HCT116 (cell line): ENCODE measurements around the gene TAS2R60. TPM values are rescaled to one million over a fixed set of nuclear protein-coding genes. Genes with fewer than 3 reads are reported as not detected.

Experiments
- ATAC-seq: fragments of 200-7000 bp; cut with Tn5 transposase; 2 replicates; pipeline ENCODE4 v1.9.1; 2020; ENCODE audit warnings: mild to moderate bottlenecking, moderate library complexity
- BruUV-seq: library from RNA; stranded (reverse); fragments of 400-500 nt; replicated peaks from 2 replicates; lab custom pipeline; 2021; lab: Mats Ljungman, UMichigan
- CTCF ChIA-PET: fragments of 300-600 bp; sonication (Branson Sonifier 250); formaldehyde crosslinking; loops from one replicate; lab custom pipeline; 2021; ENCODE audit warnings: antibody characterized with exemption; lab: Charles Lee
- POLR2A ChIA-PET: fragments of 300-600, 350-600 bp; sonication (Branson Sonifier 250); formaldehyde crosslinking; loops from one replicate; lab custom pipeline; 2021; ENCODE audit warnings: antibody characterized with exemption; lab: Charles Lee
- RAD21 ChIA-PET, 2 experiments: fragments of 300-600 bp; sonication (Branson Sonifier 250); formaldehyde crosslinking; loops; one replicate each; lab custom pipeline; 2023; ENCODE audit warnings: low total read pairs in 2 of 2; ENCODE audit not compliant: uncharacterized antibody in 2 of 2, unreplicated experiment in 2 of 2, low non-redundant PET in 1 of 2; lab: Charles Lee
- DNase-seq: peaks from one replicate; pipeline ENCODE4 v3.0.0-alpha.2; 2010; ENCODE audit warnings: low read depth, low spot score
- H2AFZ ChIP-seq: fragments of 200-600 bp; shearing (Covaris generic), sonication (generic); 2 replicates; pipeline ENCODE4 v1.6.1; 2017; ENCODE audit warnings: low read depth, mixed run types, mixed read lengths, antibody characterized with exemption, low read length; ENCODE audit not compliant: poor library complexity, severe bottlenecking
- H3K27ac ChIP-seq: 2 replicates; pipeline ENCODE4 v1.5.1; 2012; ENCODE audit warnings: low read depth, low read length
- H3K27me3 ChIP-seq: fragments of 200-600 bp; sonication (generic); 2 replicates; pipeline ENCODE4 v1.6.1; 2016; ENCODE audit warnings: mixed run types, low read length, mixed read lengths; ENCODE audit not compliant: insufficient read depth
- H3K36me3 ChIP-seq, 2 experiments: fragments of 200-500 bp in 1 of 2; fragments of 200-600 bp in 1 of 2; sonication (Bioruptor generic) in 1 of 2; sonication (generic) in 1 of 2; 2 replicates each; pipeline versions ENCODE4 v1.5.1 to v1.6.1; 2014 to 2016; ENCODE audit warnings: low read length in 2 of 2, inconsistent platforms in 1 of 2, mixed read lengths in 1 of 2, mixed run types in 1 of 2; ENCODE audit not compliant: insufficient read depth in 2 of 2, control insufficient read depth in 1 of 2
- H3K4me1 ChIP-seq, 2 experiments: fragments of 200-600 bp in 1 of 2; sonication (generic) in 1 of 2; 2 replicates each; pipeline versions ENCODE4 v1.5.1 to v1.6.1; 2012 to 2017; ENCODE audit warnings: low read length in 2 of 2, inconsistent platforms in 1 of 2, mild to moderate bottlenecking in 1 of 2, mixed read lengths in 1 of 2, mixed run types in 1 of 2, moderate library complexity in 1 of 2; ENCODE audit not compliant: insufficient read depth in 2 of 2, control insufficient read depth in 1 of 2
- H3K4me2 ChIP-seq: fragments of 200-600 bp; sonication (generic); 2 replicates; pipeline ENCODE4 v1.6.1; 2017; ENCODE audit warnings: mixed run types, low read length, mixed read lengths
- H3K4me3 ChIP-seq, 2 experiments: fragments of 200-600 bp in 1 of 2; sonication (generic) in 1 of 2; replicated peaks in 1 of 2; 2 replicates each; pipeline ENCODE4 v1.5.1; 2011 to 2016; ENCODE audit warnings: low read length in 2 of 2, control low read depth in 1 of 2, low read depth in 1 of 2, mild to moderate bottlenecking in 1 of 2, mixed read lengths in 1 of 2, mixed run types in 1 of 2
- H3K79me2 ChIP-seq: fragments of 200-600 bp; sonication (generic); 2 replicates; pipeline ENCODE4 v1.6.1; 2017; ENCODE audit warnings: mild to moderate bottlenecking, mixed run types, low read length, moderate library complexity, mixed read lengths; ENCODE audit not compliant: insufficient read depth
- H3K9ac ChIP-seq: fragments of 200-600 bp; sonication (generic); 2 replicates; pipeline ENCODE4 v1.6.1; 2016; ENCODE audit warnings: low read length, mixed read lengths
- H3K9me2 ChIP-seq: fragments of 200-600 bp; sonication (generic), shearing (Covaris generic); 2 replicates; pipeline ENCODE4 v1.6.1; 2017; ENCODE audit warnings: mixed run types, mild to moderate bottlenecking, moderate library complexity; ENCODE audit not compliant: insufficient read depth
- H3K9me3 ChIP-seq, 2 experiments: fragments of 200-500 bp in 1 of 2; fragments of 200-600 bp in 1 of 2; sonication (Bioruptor generic) in 1 of 2; sonication (generic) in 1 of 2; 2 replicates each; pipeline ENCODE4 v1.6.1; 2014 to 2017; ENCODE audit warnings: low read length in 2 of 2, mixed read lengths in 2 of 2, inconsistent platforms in 1 of 2, low read depth in 1 of 2, mild to moderate bottlenecking in 1 of 2, mixed run types in 1 of 2, moderate library complexity in 1 of 2; ENCODE audit not compliant: control insufficient read depth in 1 of 2, insufficient read depth in 1 of 2
- H4K20me1 ChIP-seq: fragments of 200-600 bp; sonication (generic), shearing (Covaris generic); 2 replicates; pipeline ENCODE4 v1.6.1; 2017; ENCODE audit warnings: mixed run types, mild to moderate bottlenecking, moderate library complexity; ENCODE audit not compliant: insufficient read depth
- EZH2phosphoT487 ChIP-seq: fragments of 200-600 bp; IDR thresholded peaks from 2 replicates; pipeline ENCODE4 v1.6.1; 2018; ENCODE audit warnings: antibody characterized with exemption, borderline replicate concordance
- FOSL1 ChIP-seq: IDR thresholded peaks from 2 replicates; pipeline ENCODE4 v1.6.1; 2012; ENCODE audit warnings: low read depth
- POLR2A ChIP-seq: IDR thresholded peaks from 2 replicates; pipeline ENCODE4 v1.7.0; 2011; ENCODE audit warnings: borderline replicate concordance; ENCODE audit not compliant: insufficient read depth, insufficient read length; ENCODE audit errors: extremely low read depth
- POLR2AphosphoS5 ChIP-seq: IDR thresholded peaks from 2 replicates; pipeline ENCODE4 v1.6.1; 2011; ENCODE audit warnings: mild to moderate bottlenecking, low read depth, low read length, moderate library complexity
- REST ChIP-seq: IDR thresholded peaks from 2 replicates; pipeline ENCODE4 v1.6.1; 2012; ENCODE audit warnings: low read depth
- SP1 ChIP-seq: IDR thresholded peaks from 2 replicates; pipeline ENCODE4 v1.6.1; 2012; ENCODE audit warnings: low read depth
- TCF7L2 ChIP-seq: IDR thresholded peaks from 2 replicates; pipeline ENCODE4 v1.7.0; 2011; ENCODE audit warnings: borderline replicate concordance, inconsistent platforms; ENCODE audit not compliant: insufficient read depth, insufficient read length; ENCODE audit errors: extremely low read depth
- YY1 ChIP-seq: IDR thresholded peaks from 2 replicates; pipeline ENCODE4 v1.6.1; 2011; ENCODE audit warnings: low read length, low read depth, moderate library complexity, mild to moderate bottlenecking; ENCODE audit not compliant: insufficient replicate concordance; ENCODE audit errors: extremely low read depth
- ZFX ChIP-seq: fragments of 450-650 bp; IDR thresholded peaks from 2 replicates; pipeline ENCODE4 v1.6.1; 2017
- intact Hi-C: fragments of 100-400 bp; cut with micrococcal nuclease; formaldehyde crosslinking; loops from 2 replicates; pipeline ENCODE4 v1.10.0; 2022
- total RNA-seq: library from RNA; stranded (reverse); gene quantifications from one replicate; pipeline ENCODE4 v1.2.1, GENCODE V29; 2021; ENCODE audit not compliant: unreplicated experiment

Gene TAS2R60
- total RNA-seq, 1 experiment from 2014 or later, result not detected

GRCh38 chr7:143449793-143450192 is 6.5 kb downstream of the TAS2R60 start (continued):
- TF ChIP-seq POLR2A (no peak), EZH2phosphoT487 (no peak)
- TF ChIP-seq, all 23 proteins: peak for 0

GRCh38 chr7:143451122-143451521 is 7.9 kb downstream of the TAS2R60 start:
- Histone ChIP-seq H3K4me3 (no peak overlapping the region), H4K20me1 (no peaks in the 10 kb centered on the region), H3K27me3 (no peaks in the 10 kb centered on the region), H3K9me2 (no peaks in the 10 kb centered on the region), H3K4me1 (no peaks in the 10 kb centered on the region), H2AFZ (no peak overlapping the region), H3K79me2 (no peaks in the 10 kb centered on the region), H3K9ac (no peak overlapping the region)
- intact Hi-C loops, result no loop called here
- POLR2A ChIA-PET, result no interaction called here
- no peak for ATAC-seq
- BruUV-seq, result no TSS peak
- TF ChIP-seq POLR2A, result no peak
- TF ChIP-seq YY1, result no peak
- TF ChIP-seq POLR2AphosphoS5, result no peak
- no peak for TF ChIP-seq SP1
- no peak for TF ChIP-seq FOSL1
- no peak for TF ChIP-seq REST
- TF ChIP-seq ZFX, result no peak
- TF ChIP-seq TCF7L2, result no peak
- TF ChIP-seq EZH2phosphoT487, result no peak
- TF ChIP-seq, all 23 proteins: peak for 0
- Histone ChIP-seq H3K9me3 (no peaks in the 10 kb centered on the region), H3K36me3 (no peaks in the 10 kb centered on the region), H3K27ac (no peak overlapping the region), H3K4me2 (no peak overlapping the region)
- RAD21 ChIA-PET, result no interaction called here
- CTCF ChIA-PET, result no interaction called here
- DNase-seq, result no peak
